ENCODE results near the gene RAB17.
"Not testable (repeated sequence)": the region's sequence is repeated elsewhere in the genome, so short reads cannot be mapped to it uniquely, and the experiment has no call there.

The RAB17 gene

DNA sequence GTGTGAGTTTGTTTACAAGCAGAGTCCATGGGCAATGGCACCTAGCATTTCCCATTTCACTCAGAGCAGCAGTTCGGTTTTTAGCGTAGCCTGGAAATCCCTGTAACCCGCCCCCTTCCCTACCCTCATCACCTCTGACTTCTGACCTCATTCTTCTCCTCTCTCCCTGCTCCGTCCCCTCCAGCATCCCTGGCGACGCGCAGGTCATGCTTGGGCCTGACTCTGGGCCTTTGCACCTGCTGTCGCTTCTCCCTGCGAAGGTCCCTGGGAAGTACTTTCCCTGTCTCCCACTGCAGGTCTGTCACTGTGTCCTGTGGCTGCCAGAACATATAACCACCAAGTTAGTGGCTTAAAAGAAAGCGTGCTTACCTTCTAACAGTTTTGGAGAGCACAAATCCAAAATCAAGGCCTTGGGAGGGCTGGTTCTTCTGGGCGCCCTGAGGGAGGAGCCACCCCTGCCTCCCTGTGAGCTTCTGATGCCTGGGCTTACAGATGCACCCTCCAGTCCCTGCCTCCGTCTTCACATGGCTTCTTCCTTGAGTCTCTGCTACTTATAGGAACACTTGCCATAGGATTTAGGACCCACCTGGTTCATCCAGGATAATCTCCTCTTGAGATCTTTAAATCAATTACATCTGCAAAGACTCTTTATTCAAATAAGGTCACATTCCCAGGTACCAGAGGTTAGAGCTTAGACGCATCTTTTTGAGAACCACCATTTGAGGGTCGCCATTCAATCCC is 8.1 kb upstream of the RAB17 start:
- peak; percentile 38 to 86 for DNase-seq

DNA sequence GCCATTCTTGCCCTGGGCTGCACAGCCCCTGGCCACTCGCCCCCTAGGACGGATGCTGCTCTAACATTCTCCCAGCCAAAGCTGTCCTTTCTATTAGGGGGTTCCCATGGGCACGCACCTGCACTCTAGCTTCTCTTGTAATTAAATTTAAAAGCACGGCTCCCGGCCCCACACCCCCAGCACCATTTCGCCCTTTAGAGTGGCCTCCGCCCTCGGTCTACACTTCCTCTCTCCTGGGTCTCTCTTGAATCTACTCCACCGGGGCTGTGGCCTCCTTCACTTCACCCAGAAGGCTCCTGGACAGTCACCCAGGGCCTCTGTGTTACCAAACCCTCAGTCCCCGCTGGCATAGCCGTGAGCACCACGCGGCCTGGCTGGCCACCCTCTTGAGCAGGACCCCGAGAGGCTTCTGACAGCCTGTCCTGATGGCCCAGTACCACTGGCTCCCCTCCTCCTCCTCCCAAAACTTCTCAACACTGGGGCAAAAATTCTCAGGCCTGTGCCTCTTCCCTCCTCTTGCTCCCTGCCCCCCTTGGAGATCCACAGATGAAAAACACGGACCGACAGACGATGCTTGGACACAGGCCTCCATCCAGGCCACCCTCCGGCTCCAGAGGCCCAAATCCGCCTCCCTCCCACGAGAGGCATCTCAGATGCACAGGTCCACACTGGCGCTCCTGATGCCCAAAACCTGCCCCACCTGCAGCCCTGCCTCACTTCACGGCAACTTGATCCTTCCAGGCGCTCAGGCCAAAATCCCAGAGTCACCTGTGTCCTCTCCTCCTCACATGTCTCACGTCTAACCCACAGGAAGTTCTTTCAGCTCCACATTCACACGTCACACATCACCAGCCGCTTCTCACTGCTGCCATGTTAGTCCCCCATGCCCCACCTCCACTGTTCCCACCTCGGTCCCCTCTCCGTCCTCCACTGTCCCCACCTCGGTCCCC is 6.9 kb upstream of the RAB17 start:
- DNase-seq, result no peak

DNA sequence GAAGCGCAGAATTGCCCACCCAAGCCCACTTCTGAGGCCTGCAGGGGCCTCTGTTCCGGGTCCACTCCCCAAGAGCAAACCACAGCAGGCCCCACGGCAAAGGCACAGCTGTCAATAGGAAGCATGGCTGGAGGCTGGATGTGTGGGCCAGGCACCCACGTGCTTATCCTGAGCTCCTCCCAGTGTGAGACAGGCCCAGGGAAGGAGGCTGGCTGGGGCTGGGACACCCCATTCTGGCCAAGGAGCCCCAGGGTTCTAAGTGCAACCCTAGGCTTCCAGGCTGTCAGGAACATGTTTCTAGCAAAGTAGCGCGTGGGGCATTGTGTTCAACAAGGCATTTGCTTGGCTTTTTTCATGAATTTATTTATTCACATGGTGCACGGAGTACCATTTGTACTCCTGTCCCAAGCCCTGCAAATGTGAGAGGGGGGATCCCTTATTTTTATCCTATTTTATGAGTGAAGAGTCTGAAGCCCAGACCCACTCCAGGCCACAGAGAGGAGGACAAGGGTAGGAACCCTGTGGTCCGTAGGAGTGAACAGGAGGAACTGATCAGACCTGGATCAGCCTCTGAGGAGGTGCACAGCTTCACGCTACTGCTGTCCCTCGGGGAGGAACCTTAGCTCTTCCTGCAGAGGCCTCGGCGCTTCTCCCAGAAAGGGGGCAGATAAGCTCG is 6.1 kb upstream of the RAB17 start:
- DNase-seq, result no peak

DNA sequence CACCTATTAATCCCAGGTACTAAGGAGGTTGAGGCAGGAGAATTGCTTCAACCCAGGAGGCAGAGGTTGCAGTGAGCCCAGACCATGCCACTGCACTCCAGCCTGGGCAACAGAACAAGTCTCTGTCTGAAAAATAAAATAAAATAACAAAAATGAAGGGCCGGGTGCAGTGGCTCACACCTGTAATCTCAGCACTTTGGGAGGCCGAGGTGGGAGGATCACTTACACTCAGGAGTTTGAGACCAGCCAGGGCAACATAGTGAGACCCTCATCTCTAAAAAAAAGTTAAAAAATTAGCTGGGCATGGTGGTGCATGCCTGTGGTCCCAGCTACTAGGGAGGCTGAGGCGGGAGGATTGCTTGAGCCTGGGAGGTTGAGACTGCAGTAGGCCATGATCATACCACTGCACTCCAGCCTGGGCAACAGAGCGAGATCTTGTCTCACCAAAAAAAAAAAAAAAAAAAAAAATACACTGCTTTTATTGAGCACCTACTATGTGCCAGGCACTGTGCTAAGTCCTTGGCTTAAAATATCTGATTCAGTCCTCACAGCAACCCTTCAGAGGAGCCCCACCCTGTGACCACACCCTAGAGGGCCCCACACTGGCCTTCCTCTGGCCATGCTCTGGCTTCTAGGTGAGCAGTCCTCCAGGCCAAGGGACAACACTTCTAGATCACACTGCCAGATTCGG is 5.4 kb upstream of the RAB17 start:
- not testable (repeated sequence) for DNase-seq

DNA sequence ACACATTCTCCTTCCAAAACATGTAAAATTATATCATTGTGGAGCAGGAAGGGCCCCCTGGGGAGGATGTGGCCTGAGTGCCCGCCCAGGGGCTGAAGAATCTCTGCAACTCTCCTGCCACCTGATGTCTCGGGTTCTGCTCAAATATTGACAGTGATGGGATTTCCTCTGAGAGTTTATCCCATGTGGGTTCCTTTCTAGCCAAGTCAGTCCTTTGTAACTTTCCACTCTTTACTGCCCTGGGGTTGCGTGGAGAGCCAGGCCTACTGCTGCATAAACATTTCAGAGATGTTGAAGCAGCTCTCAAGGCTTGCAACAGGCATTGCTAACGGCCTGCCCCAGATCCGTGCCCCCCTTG is 4.0 kb upstream of the RAB17 start:
- DNase-seq, result no peak

DNA sequence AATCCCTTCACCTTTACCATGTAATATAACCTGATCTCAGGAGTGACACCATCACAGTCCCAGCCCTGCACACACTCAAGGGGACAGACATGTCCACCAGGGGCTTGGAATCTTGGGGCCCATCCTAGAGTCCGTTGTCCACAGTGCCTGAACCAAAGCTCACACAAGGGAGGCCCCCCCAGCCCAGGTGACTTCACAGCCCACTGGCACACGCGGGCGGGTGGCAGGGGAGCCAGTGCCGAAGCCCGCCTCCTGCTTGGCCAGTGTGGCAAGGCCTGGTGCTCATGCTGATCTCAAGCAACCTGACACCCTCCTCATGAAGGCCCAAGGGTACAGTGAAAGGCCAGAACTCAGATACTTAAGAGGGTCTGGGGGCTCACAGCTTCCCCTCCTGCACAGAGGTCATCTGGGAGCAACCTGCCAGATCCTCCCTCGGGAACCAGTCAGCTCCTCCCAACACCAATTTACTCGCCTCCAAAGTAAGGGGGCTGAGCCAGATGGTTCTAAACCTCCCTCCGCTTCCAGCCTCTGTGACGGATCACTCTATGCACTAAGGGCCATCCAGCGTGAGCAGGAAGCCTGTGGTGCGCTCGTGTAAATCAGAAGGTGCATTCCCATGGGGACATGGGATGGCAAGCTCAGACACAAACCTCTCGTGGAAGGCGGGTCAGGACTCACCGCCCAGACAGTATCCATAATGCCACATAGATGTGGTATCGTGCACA is 3.2 kb upstream of the RAB17 start:
- DNase-seq, result peak; percentile 49 to 80

DNA sequence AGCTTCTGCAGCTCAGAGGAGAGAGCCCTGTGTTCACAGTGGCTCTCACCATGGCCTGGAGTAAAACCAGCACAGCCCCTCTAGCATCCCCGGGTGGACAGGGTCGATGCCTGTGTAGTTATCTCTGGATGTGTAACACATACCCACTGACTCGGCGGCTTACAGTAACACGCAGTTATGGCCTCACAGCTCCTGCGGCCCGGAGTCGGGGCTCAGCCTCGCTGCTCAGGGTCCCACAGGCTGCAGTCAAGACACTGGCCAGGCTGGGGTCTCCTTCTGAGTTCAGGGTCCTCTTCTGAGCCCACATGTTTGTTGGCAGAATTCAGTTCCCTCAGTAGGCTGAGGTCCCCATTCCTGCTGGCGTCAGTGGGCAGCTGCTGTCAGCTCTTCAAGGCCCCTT is 2.5 kb upstream of the RAB17 start:
- no peak for DNase-seq

DNA sequence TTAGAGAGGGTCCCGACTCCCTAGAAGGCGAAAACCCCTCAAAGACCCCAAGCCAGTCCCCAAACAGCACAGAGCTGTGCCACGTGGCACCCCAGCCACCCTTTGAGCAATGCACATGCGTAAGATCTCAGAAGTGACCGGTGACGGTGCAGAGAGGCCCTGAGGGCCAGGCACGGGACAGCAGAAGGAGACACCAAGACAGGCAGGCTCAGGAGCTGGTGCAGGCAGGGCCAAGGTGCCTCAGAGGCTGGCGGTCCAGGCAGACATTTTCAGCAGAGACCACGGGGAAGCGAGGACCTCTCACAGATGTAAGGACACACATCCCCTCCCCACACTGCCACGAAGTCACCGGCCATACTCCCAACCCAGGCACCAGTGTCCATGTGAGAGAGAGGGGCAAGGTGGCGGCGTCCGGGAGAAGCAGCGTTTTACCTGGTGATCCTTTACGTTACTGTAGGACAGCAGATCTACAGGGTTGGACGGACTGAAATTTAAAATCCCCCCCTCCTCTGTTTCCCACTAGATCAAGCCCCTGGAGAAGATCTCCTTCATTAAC is 2.0 kb upstream of the RAB17 start:
- no peak for DNase-seq

DNA sequence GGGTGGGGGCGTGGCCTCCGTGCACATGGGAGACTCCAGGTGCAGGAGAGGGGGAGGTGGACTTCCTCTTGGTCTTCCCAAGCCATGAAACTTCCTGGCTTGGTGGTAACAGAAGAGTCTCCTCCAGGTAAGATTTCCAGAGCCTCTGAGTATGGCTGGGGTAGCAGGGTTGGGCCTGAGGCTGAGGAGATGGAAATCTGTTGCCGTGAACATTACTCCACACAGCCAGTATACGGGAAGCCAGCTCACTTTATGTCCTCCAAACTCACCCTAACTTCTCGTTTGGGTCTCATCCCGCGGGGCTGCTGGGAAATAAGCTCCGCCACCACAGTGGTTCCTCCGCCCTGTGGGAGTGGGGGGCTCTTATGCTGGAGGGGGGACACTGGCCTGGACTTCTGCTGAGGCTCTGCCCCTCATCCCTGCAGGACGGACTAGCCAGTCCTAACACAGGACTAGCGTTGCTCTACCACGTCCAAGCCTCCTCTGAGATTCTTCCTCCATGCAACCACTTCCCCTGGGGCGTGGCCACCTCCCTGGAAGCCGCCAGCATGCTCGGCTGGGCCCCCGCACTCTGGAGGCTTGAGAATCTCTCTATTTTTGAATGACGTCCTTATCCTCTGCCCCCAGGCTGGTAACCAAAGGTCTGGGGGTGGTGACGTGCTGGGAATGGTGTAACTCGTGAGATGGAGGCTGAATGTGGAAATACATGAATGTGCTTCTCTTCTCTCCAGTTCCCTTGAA is 777 bp upstream of the RAB17 start:
- no peak for DNase-seq

DNA sequence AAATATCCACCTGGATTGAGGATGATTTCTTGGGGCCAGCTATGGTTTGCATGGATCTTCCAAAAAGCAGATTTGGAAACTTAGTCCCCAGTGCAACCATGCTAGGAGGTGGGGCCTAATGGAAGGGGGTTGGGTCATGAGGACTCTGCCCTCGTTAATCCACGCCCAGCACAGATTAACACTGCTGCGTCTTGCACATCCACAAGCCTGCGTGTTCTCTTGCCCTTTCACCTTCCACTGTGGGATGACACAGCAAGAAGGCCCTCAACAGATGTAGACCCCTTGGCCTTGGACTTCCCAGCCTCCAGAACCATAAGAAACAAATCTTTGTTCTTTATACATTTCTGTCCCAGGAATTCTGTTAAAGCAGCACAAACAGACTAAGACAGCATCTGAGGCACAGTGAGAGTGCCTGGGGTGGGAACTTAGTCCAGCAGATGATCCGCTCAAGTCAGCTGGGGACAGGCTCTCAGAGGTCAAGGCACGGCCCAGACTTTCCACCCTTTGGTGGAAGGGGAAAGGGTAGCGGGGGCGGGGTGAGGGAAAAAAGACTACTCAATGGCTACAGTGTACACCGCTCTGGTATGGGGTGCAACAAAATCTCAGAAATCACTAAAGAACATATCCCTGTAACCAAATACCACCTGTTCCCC is 2.4 kb downstream of the RAB17 start:
- no peak for DNase-seq

DNA sequence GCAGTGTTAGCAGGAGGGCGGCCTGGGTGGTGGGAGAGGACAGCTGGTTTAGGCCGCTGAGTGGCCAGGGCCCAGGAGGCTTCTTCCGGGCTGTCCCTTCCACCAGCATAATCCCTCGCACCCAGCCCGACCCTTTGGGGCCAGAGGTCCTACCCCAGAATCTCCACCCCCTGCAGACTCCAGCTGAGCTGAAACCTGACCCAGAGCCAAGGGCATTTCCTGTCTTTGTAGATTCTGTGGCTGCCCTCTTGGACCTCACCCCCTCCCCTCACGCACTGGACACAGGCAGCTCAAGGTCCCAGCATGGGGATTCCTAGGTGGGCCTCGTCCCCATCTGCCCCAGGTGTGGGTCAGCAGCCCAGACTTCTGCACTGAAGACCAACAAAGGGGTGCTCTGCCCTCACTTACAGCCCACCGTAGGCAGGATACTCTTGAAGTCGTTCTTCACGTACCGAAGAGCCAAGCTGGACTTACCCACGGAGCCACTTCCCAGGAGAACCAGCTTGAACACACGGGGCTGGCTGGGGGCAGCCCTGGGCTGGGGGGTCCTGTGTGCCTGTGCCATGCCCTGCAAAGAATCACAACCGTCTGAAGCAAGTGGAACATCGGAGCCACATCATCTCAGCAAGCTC is 4.8 kb downstream of the RAB17 start:
- DNase-seq, result no peak

DNA sequence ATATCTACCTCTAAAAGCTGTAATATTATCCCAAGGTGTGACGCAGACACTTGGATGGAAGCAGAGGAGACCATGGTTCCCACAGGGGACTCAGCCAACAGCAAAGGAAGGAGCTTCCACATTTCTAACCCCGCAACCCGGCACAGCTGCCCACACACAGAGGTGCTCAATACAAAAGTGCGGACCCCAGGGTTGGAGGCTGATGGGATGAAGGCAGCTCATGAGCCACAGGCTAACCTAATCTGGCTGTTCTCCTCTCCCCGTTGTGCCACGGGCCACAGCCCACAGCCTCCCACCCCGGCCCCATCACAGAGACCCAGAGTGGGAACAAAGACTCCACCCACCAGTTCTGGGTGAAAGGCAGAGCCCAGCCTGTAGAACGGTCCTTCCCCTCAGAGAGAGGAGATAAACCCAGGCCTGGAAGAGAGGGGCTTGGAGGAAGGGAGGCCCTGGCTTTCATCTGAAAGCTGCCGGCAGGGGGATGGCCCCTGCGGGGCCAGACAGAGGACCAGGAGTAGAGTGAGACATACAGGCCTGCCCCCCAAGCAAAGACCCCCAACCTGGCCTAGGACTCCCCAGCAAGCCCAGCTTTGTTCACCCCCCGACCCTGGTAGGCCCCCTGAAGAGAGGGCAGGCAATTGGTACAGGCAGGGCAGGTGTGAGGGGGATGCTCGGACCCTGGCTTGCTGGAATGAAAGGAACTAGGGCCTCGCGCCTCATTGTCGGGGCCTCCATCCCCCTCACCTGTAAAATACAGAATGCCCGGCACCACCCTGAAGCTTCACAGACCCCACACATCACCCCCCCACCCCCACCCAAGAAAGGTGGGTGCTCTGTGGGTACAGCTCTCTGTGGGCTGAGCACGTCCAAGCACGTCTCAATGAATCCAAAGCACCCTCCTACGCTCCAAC is 6.9 kb downstream of the RAB17 start:
- DNase-seq, result no peak

DNA sequence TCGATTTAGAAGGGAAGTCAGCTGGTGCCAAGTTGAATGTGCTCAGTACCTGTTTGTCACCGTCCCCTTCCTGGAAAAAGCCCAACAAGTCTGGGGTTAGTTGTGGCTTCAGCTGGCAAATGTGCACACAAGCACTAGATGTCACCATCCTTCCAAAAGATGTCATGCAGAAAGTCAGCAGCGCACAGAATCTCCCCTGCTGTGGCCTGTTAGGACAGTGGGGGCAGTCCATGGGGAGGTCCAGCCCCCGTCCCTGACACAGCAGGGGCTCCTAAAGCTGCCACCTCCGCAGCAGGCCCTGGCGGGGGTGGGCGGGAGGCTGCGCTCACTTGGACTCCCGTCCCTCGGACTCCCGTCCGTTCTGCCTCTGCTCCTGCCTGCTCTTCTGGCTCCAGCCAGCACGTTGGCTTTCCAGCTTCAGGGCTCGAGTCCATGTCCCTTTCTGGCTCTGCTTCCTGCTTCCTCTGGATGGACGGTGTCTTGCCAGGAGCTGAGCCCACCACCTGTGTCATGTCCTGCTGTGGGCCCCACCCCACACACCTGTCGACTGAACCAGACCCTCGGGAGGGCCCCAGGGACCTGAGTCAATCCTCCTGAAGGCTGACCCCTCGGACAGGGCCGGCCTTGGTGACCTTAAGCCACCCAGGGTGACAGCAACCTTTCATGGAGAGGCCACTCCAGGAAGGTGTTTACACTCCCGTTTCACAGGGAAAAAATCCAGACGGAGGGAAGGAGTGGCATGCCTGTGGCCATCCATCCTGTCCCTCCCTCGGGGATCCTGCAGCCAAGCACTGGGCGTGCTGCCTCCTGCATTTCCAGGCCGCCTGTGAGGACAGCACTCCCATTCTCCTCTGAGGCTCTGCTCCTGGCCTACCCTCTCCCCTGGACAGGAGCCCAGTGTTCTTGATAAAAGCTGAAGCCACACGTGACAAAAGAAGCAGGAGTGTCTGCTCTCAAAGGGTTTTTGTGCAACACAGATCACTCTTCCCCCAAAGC is 8.5 kb downstream of the RAB17 start:
- peak; percentile 53 to 72 for DNase-seq

DNA sequence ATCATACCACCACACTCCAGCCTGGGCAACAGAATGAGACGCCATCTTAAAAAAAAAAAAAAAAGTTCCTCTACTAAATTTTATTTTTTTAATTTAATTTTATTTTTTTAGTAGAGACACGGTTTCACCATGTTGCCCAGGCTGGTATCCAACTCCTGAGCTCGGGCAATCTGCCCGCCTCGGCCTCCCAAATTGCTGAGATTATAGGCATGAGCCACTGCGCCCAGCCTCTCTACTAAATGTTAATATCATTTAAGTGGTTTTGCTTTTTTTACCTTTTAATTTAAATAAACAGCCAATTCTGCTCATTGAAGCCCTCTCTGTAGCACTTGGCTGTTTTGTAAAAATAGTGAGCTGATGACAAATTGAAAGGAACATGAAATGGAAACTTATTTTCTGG is 9.2 kb downstream of the RAB17 start:
- no peak for DNase-seq

DNA sequence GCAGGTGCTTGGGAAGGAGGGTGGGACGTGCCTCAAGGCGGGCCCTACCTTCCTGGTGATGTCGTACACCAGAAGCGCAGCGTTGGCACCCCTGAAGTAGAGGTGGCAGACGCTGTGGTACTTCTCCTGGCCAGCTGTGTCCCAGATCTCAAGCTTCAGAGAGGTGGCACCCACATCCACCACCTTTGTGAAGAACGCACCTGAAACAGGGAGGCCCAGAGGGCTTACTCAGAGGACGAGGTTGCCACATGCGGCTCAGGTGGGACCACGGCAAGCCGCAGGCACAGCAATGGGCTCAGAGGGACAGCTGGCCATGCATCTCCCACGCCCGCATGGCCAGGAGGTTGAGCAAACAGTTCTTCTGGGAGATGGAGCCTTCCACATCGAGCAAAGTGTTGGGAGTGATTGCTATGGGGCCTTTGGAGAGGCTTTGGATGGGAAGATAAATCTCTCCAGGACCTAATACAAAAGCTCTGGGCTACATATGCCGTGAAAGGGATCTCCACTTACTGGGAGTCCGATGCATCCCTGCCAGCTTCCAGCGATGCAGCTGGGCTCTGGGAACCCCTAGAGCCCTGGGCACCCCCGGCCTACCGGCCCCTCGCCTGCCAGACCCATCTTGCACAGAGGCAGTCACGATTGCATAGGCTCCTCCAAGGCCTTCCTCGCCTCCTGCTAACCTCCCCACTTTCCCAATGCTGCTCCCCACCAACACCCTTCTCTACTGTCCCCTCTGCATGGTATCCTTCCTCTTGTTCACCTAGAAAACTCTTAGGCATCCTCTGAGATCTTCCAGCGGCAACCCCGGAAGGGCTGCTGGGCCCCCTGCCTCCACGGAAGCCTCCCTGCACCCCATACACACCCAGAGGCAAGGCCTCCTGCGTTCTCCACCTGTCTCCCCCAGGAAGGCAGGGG is 12.3 kb downstream of the RAB17 start:
- no peak for DNase-seq

DNA sequence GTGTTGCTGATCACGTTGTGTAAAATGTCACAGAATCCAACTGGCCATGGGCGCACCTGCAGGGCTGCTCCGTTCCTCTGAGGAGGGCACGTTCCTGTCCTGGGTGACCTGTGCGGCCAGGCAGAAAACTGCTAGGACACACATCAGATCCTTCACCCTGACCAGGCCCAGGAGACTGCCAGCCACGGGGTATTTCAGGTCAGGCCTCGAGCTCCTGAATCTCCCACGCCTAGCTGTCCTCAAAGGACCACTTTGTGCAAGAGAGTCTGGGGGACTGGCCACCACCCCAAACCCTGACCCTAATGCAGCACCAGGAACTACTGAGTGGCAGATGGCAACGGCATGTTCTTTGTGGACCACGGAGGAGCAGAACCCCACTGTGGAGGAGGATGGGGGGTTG is 13.1 kb downstream of the RAB17 start:
- no peak for DNase-seq

DNA sequence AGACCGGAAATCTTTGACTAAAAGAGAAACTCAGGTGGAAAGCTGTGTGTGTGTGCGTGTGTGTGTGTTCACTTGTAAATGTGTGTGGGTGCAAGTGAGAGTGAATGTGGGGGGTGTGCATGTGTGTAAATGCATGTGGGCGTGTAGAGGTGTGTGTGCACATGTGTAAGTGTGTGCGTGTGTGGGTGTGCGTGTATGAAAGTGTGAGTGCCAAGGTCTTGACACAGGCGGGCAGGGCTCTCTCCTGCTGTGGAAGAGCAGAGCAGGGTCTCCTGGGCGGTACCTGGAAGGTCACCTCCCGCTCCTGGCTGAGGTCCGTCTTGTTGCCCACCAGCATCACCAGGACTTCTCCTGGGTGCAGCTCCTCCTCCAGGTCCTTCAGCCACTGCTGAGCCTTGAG is 13.6 kb downstream of the RAB17 start:
- DNase-seq, result no peak
